ENCODE measurements around the gene RAB7A. TPM values are rescaled to one million over a fixed set of nuclear protein-coding genes. Genes with fewer than 3 reads are reported as not detected.

RAB7A gene
- total RNA-seq, 1 experiment from 2014 or later = 155 TPM

- Histone ChIP-seq H3K56ac (ENCODE audit: insufficient read length, low read depth, low read length) (no peak overlapping the region), H4K8ac (replicated peaks; ENCODE audit: insufficient read length, low read depth, low read length) (no peak overlapping the region), H3T11ph (ENCODE audit: low read length) (no peak overlapping the region), H4K5ac (ENCODE audit: insufficient read length, low read depth, low read length) (no peak overlapping the region), H3K4ac (ENCODE audit: low read depth, low read length) (no peak overlapping the region), H2BK5ac (ENCODE audit: insufficient read length, low read length) (no peak overlapping the region), H2BK12ac (ENCODE audit: insufficient read length, low read depth, low read length) (no peak overlapping the region), H2BK20ac (ENCODE audit: low read depth, low read length, poor library complexity, severe bottlenecking) (no peak overlapping the region), H2BK120ac (ENCODE audit: low read depth, low read length, poor library complexity, severe bottlenecking) (no peak overlapping the region), H3K27me3 (ENCODE audit: insufficient read depth, low read length) (no peaks in the 10 kb centered on the region), H2BK15ac (ENCODE audit: low read depth, low read length) (no peak overlapping the region), H3K14ac (ENCODE audit: insufficient read depth, low read length) (no peak overlapping the region), H3K4me2 (ENCODE audit: insufficient read depth, insufficient read length, low read length) (no peak overlapping the region), H4K20me1 (ENCODE audit: control insufficient read depth, insufficient read depth, insufficient read length) (no peaks in the 10 kb centered on the region), H3K23ac (ENCODE audit: insufficient read length, low read depth, low read length) (no peak overlapping the region), H3K79me1 (ENCODE audit: insufficient read depth, low read depth, low read length, poor library complexity, severe bottlenecking) (no peaks in the 10 kb centered on the region), H3K18ac (ENCODE audit: insufficient read length, low read depth, low read length) (no peak overlapping the region), H2AK5ac (ENCODE audit: insufficient read length, low read length) (no peak overlapping the region), H3K23me2 (ENCODE audit: insufficient read length, low read depth, low read length, poor library complexity, severe bottlenecking) (peaks cover 5% of the 10 kb centered on the region), H3K79me2 (ENCODE audit: insufficient read depth, low read length) (no peaks in the 10 kb centered on the region), H3K27ac (ENCODE audit: insufficient read length, low read depth, low read length) (no peak overlapping the region), H4K91ac (ENCODE audit: insufficient read length, low read depth, low read length) (no peak overlapping the region), H3K9ac (ENCODE audit: extremely low read depth, insufficient read length, low read length) (no peak overlapping the region), H3K9me3 (ENCODE audit: control insufficient read depth, low read depth, low read length) (no peaks in the 10 kb centered on the region), H2AFZ (ENCODE audit: low read length) (no peak overlapping the region), H3K4me1 (ENCODE audit: insufficient read depth, low read length) (no peaks in the 10 kb centered on the region)
- Mint-ChIP-seq H3K4me3 (no peak overlapping the region), H3K36me3 (ENCODE audit: insufficient read depth in 1 of 3, low read depth in 3 of 3) (no peaks in the 10 kb centered on the region), H3K9me3 (no peaks in the 10 kb centered on the region), H3K4me1 (peaks cover 2 to 5% of the 10 kb centered on the region in 2 experiments; a peak in 2 of 4 replicates), H3K27me3 (ENCODE audit: low read depth) (peaks cover 10% of the 10 kb centered on the region), H3K27ac (no peak overlapping the region)
- WGBS (ENCODE audit: extremely low coverage, insufficient read length, low lambda C conversion rate) = no CpG with 5 or more reads among the region's 2 CpGs
- DNase-seq = no peak
- TF ChIP-seq, protein P1, sequence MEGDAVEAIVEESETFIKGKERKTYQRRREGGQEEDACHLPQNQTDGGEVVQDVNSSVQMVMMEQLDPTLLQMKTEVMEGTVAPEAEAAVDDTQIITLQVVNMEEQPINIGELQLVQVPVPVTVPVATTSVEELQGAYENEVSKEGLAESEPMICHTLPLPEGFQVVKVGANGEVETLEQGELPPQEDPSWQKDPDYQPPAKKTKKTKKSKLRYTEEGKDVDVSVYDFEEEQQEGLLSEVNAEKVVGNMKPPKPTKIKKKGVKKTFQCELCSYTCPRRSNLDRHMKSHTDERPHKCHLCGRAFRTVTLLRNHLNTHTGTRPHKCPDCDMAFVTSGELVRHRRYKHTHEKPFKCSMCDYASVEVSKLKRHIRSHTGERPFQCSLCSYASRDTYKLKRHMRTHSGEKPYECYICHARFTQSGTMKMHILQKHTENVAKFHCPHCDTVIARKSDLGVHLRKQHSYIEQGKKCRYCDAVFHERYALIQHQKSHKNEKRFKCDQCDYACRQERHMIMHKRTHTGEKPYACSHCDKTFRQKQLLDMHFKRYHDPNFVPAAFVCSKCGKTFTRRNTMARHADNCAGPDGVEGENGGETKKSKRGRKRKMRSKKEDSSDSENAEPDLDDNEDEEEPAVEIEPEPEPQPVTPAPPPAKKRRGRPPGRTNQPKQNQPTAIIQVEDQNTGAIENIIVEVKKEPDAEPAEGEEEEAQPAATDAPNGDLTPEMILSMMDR (conservative IDR thresholded peaks at IDR 0.05) = no peak
Measured at GRCh38 chr3:128693696-128694095, 32.3 kb upstream of the RAB7A start.

Measured in H9 (cell line).